ENCODE results near the gene CD46.

CD46 gene

GRCh38 chr1:207808322-207808705 is 56.5 kb downstream of the CD46 start:
- Histone ChIP-seq H3K4me3 (replicated peaks; ENCODE audit: insufficient read depth, low read length) (no peak overlapping the region), H3K27ac (replicated peaks) (peak overlapping the region; percentile 49), H3K27me3 (ENCODE audit: insufficient read depth, poor library complexity, severe bottlenecking) (no peaks in the 10 kb centered on the region)
- DNase-seq (ENCODE audit: low read depth in 1 of 2, low spot score in 1 of 2), result no peak
- TF ChIP-seq REST (IDR thresholded peaks at IDR 0.05; ENCODE audit: insufficient replicate concordance, low read depth), result no peak
- no peak for TF ChIP-seq GABPA (IDR thresholded peaks at IDR 0.05; ENCODE audit: low read depth)

GRCh38 chr1:207808911-207809555 is 57.2 kb downstream of the CD46 start:
- H3K27me3 ChIP-seq (ENCODE audit: insufficient read depth, poor library complexity, severe bottlenecking), result no peaks in the 10 kb centered on the region
- TF ChIP-seq REST (IDR thresholded peaks at IDR 0.05; ENCODE audit: insufficient replicate concordance, low read depth) (no peak), CTCF (IDR thresholded peaks at IDR 0.05; ENCODE audit: insufficient read depth, low read length) (no peak), GABPA (IDR thresholded peaks at IDR 0.05; ENCODE audit: low read depth) (no peak), SPI1 (IDR thresholded peaks at IDR 0.05; ENCODE audit: borderline replicate concordance, low read depth) (no peak), POLR2AphosphoS5 (IDR thresholded peaks at IDR 0.05; ENCODE audit: low read depth) (no peak)
- no peak overlapping the region for H3K4me3 ChIP-seq (replicated peaks; ENCODE audit: insufficient read depth, low read length)
- H3K27ac ChIP-seq (replicated peaks), result no peak overlapping the region
- DNase-seq (ENCODE audit: low read depth in 1 of 2, low spot score in 1 of 2), result no peak

GRCh38 chr1:207810173-207810572 is 58.3 kb downstream of the CD46 start:
- H3K27me3 ChIP-seq (ENCODE audit: insufficient read depth, poor library complexity, severe bottlenecking), result no peaks in the 10 kb centered on the region
- no peak overlapping the region for H3K4me3 ChIP-seq (replicated peaks; ENCODE audit: insufficient read depth, low read length)
- TF ChIP-seq POLR2AphosphoS5 (IDR thresholded peaks at IDR 0.05; ENCODE audit: low read depth) (no peak), REST (IDR thresholded peaks at IDR 0.05; ENCODE audit: insufficient replicate concordance, low read depth) (no peak), SPI1 (IDR thresholded peaks at IDR 0.05; ENCODE audit: borderline replicate concordance, low read depth) (no peak), CTCF (IDR thresholded peaks at IDR 0.05; ENCODE audit: insufficient read depth, low read length) (no peak), GABPA (IDR thresholded peaks at IDR 0.05; ENCODE audit: low read depth) (no peak)
- H3K27ac ChIP-seq (replicated peaks), result no peak overlapping the region
- no peak for DNase-seq (ENCODE audit: low read depth in 1 of 2, low spot score in 1 of 2)

All from HL-60 (cell line).